Measurements from ENCODE around the gene ZNF777. TPM values are rescaled to one million over a fixed set of nuclear protein-coding genes. Genes with fewer than 3 reads are reported as not detected.
A peak's percentile ranks its signal among the peaks of the same experiment; 100 is the strongest.

Gene ZNF777
- total and polyA plus RNA-seq, 12 donors = 6.1 to 9.1 (median 7.7) TPM

DNA sequence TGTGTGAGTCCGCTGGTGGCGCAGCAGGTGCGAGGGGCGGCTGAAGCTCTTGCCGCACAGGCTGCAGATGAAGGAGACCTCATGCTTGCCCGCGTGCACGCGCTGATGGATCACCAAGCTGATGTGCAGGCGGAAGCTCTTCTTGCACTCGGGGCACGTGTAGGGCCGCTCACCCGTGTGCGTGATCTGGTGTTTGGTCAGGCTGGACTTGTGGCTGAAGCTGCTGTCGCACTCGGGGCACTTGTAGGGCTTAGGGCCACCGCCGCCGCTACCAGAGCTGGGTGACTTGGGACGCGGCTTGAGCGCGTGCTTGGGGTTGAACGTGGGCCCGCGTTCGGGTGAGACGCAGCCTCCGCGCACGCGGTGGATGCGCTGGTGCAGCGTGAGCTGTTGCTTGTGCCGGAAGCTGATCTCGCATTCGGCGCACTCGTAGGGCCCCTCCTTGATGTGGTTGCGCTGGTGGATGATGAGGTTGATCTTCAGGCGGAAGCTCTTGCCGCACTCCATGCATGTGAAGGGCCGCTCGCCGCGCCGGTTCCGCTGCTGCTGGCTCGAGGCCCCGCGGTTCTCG lies 28.7 kb downstream of the ZNF777 start:
- TF ChIP-seq, protein P1, sequence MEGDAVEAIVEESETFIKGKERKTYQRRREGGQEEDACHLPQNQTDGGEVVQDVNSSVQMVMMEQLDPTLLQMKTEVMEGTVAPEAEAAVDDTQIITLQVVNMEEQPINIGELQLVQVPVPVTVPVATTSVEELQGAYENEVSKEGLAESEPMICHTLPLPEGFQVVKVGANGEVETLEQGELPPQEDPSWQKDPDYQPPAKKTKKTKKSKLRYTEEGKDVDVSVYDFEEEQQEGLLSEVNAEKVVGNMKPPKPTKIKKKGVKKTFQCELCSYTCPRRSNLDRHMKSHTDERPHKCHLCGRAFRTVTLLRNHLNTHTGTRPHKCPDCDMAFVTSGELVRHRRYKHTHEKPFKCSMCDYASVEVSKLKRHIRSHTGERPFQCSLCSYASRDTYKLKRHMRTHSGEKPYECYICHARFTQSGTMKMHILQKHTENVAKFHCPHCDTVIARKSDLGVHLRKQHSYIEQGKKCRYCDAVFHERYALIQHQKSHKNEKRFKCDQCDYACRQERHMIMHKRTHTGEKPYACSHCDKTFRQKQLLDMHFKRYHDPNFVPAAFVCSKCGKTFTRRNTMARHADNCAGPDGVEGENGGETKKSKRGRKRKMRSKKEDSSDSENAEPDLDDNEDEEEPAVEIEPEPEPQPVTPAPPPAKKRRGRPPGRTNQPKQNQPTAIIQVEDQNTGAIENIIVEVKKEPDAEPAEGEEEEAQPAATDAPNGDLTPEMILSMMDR (IDR thresholded peaks at IDR 0.05) = no peak
- 93 to 95% methylated on average over 53 of the region's 53 CpGs for WGBS, 2 donors
- H3K36me3 ChIP-seq = peaks cover 0 to 69% (median 27%) of the 10 kb centered on the region in 9 donors

DNA sequence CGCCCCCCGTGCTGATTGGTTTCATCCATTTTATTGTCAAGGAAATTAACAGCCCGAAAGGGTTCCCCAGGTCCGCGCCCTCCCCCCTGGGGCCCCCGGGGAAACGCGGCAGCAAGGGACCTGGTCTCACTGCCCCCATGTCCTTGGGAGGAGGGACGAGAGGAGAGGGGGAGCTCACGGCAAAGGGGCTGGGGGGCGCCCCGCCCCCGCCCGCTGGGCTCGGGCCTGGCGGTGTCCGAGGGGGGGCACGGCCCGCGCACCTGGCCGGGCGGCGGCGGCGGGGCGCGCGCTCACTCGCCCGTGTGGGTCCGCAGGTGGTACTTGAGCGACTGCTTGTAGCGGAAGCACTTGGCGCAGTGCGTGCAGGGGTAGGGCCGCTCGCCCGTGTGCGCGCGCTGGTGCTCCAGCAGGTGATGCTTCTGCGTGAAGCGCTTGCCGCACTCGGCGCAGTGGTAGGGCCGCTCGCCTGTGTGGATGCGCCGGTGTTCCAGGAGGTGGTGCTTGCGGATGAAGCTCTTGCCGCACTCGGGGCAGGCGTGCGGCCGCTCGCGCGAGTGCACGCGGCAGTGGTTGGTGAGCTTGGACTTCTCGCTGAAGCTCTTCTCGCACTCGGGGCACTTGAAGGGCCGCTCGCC lies 29.3 kb downstream of the ZNF777 start:
- 85 to 92% methylated on average over 66 of the region's 66 CpGs for WGBS, 2 donors
- Histone ChIP-seq H3K4me1 (no peaks in the 10 kb centered on the region), H3K27me3 (no peaks in the 10 kb centered on the region), H3K9me3 (no peaks in the 10 kb centered on the region), H3K36me3 (peaks cover 0 to 64% (median 26%) of the 10 kb centered on the region in 9 donors), H3K27ac (no peak overlapping the region), H3K4me3 (no peak overlapping the region)
- TF ChIP-seq, protein P1 (IDR thresholded peaks at IDR 0.05) = no peak
- DNase-seq (no peak), ATAC-seq (peak in 1 of 8 donors; percentile 32)
- intact Hi-C loops (cut with DNase I) = no loop called here

More for the DNA sequence above, 28.7 kb downstream of the ZNF777 start:
- H3K27ac ChIP-seq = no peak overlapping the region
- DNase-seq = no peak
- intact Hi-C loops (cut with DNase I) = no loop called here
- H3K4me3 ChIP-seq = no peak overlapping the region
- ATAC-seq = no peak
- H3K27me3 ChIP-seq = no peaks in the 10 kb centered on the region
- no peaks in the 10 kb centered on the region for H3K9me3 ChIP-seq
- no peaks in the 10 kb centered on the region for H3K4me1 ChIP-seq

DNA sequence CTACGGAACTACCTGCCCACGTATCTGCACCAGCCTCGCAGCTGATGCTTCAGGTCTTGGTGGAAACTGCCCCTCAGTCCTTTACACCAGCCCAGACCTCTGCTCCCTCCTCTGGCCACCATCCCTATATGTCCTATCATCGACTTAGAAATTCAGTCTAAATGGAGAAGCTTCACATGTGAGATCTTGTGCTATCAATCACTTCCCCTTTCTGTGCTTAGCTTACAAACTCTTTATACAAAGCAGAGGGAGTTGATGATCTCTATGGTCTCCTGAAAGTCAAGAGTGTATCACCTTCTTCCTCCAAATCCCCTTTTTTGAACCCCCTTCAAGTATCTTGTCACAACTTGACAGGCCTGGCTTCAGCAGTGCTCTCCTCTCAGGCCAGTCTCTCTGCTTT lies 30.7 kb downstream of the ZNF777 start:
- no peak for ATAC-seq
- no peaks in the 10 kb centered on the region for H3K9me3 ChIP-seq
- 88 to 92% methylated on average over 4 of the region's 4 CpGs for WGBS, 2 donors
- no peaks in the 10 kb centered on the region for H3K27me3 ChIP-seq
- intact Hi-C loops (cut with DNase I) = no loop called here
- TF ChIP-seq, protein P1 (IDR thresholded peaks at IDR 0.05) = no peak
- no peaks in the 10 kb centered on the region for H3K4me1 ChIP-seq
- no peak for DNase-seq
- H3K4me3 ChIP-seq = no peak overlapping the region
- H3K27ac ChIP-seq = no peak overlapping the region
- H3K36me3 ChIP-seq = peaks cover 0 to 50% (median 15%) of the 10 kb centered on the region in 9 donors

DNA sequence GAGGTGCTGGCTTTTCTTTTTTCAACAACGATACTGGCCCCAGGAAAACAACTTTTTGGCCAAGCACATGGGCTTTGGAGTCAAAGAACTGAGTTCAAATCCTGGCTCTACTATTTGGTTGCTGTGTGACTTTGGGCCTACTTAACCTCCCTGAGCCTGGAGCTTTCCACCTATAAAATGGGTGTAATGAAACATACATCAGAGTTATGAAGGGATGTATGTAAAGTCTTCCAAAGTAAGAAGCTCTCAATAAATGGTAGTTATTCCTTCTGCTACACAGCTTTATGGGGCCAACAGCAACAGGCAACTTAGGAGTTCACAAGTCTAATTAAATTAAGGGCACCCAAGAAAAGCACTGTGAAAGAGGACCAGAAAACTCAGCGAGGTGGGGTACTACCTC lies 33.0 kb downstream of the ZNF777 start:
- peaks cover 0 to 28% (median 13%) of the 10 kb centered on the region in 9 donors for H3K36me3 ChIP-seq
- intact Hi-C loops (cut with DNase I) = loop anchor here in 4 of 10 donors (10.0 kb wide), 3 partner anchors 67 to 173 kb away; partner anchors contain the start of gene ZNF746 (in 1 of the 4)
- H3K9me3 ChIP-seq = no peaks in the 10 kb centered on the region
- no peak for ATAC-seq
- H3K27ac ChIP-seq = no peak overlapping the region
- H3K4me3 ChIP-seq = no peak overlapping the region
- DNase-seq = no peak
- TF ChIP-seq, protein P1 (IDR thresholded peaks at IDR 0.05) = no peak
- WGBS, 2 donors = 91 to 94% methylated on average over 2 of the region's 2 CpGs
- peaks cover 0 to 8% (median 6%) of the 10 kb centered on the region in 9 donors for H3K4me1 ChIP-seq
- peaks cover 0 to 9% (median 0%) of the 10 kb centered on the region in 7 donors for H3K27me3 ChIP-seq
